Fibroblast of lung (primary cell): ENCODE measurements around the gene SGSM2.

Source experiments
- EZH2 ChIP-seq: IDR thresholded peaks from 2 replicates; pipeline ENCODE4 v1.5.1; 2012; ENCODE audit warnings: low read length, control low read depth, mild to moderate bottlenecking; ENCODE audit errors: missing control alignments
- TF ChIP-seq, protein P1 (sequence below), 2 donors: IDR thresholded peaks in 1 of 2; conservative IDR thresholded peaks in 1 of 2; 1 replicate in 1 of 2; 2 replicates in 1 of 2; pipeline ENCODE4 v1.5.1; 2011 to 2012; ENCODE audit warnings: low read length in 2 of 2, control low read depth in 1 of 2, inconsistent platforms in 1 of 2, low read depth in 1 of 2, mild to moderate bottlenecking in 1 of 2

DNA sequence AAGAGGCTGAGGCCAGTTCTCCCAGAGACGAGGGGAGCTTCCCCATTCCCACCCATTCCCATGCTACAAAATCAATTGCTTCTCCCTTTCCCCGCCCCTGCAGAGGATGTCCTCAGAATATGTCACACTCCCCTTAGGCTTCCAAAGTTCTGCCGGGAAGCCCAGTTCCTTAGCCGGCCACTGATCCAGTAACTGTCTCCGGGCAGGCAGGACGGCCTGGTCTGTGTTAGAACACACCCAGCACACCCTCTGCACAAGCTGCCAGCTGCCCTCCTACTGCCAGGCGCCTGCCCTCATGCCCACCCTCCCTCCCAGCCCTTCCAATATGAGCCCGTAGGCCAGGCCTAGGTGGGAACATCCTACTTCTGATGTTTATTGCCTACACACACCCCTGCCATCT is 31.1 kb downstream of the SGSM2 start:
- TF ChIP-seq, protein P1, sequence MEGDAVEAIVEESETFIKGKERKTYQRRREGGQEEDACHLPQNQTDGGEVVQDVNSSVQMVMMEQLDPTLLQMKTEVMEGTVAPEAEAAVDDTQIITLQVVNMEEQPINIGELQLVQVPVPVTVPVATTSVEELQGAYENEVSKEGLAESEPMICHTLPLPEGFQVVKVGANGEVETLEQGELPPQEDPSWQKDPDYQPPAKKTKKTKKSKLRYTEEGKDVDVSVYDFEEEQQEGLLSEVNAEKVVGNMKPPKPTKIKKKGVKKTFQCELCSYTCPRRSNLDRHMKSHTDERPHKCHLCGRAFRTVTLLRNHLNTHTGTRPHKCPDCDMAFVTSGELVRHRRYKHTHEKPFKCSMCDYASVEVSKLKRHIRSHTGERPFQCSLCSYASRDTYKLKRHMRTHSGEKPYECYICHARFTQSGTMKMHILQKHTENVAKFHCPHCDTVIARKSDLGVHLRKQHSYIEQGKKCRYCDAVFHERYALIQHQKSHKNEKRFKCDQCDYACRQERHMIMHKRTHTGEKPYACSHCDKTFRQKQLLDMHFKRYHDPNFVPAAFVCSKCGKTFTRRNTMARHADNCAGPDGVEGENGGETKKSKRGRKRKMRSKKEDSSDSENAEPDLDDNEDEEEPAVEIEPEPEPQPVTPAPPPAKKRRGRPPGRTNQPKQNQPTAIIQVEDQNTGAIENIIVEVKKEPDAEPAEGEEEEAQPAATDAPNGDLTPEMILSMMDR (conservative IDR thresholded peaks at IDR 0.05 in 1 of 2, IDR thresholded peaks at IDR 0.05 in 1 of 2; ENCODE audit: low read depth in 1 of 2, low read length in 2 of 2) = no peak
- no peak for TF ChIP-seq EZH2
